GM12873 (cell line): ENCODE results near the gene DPEP2NB.

Source experiments
- TF ChIP-seq, protein P1 (sequence below): IDR thresholded peaks from 2 replicates; pipeline ENCODE4 v1.5.1; 2012; ENCODE audit warnings: low read depth, mild to moderate bottlenecking, moderate library complexity, low read length, control low read depth; ENCODE audit not compliant: insufficient read depth; ENCODE audit errors: missing control alignments

DPEP2NB gene

DNA sequence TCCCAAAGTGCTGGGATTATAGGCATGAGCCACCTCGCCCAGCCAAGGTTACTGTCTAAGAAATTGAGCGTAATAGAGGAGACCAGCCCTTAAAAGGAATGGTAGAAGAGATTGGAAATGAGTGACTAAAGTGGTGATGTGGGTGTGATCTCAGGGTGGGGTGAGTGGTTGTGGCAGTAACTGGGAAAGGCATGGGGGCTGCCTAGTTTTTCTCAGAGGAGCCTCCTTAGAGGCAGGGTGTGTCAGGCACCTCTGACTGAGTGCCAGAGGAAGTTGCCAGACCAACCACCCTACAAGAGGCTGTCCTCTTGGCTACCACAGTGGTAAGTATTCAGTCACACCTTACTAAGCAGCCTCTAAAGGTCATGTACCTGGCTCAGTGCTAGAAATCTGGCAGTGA lies 16.2 kb upstream of the DPEP2NB start:
- TF ChIP-seq, protein P1, sequence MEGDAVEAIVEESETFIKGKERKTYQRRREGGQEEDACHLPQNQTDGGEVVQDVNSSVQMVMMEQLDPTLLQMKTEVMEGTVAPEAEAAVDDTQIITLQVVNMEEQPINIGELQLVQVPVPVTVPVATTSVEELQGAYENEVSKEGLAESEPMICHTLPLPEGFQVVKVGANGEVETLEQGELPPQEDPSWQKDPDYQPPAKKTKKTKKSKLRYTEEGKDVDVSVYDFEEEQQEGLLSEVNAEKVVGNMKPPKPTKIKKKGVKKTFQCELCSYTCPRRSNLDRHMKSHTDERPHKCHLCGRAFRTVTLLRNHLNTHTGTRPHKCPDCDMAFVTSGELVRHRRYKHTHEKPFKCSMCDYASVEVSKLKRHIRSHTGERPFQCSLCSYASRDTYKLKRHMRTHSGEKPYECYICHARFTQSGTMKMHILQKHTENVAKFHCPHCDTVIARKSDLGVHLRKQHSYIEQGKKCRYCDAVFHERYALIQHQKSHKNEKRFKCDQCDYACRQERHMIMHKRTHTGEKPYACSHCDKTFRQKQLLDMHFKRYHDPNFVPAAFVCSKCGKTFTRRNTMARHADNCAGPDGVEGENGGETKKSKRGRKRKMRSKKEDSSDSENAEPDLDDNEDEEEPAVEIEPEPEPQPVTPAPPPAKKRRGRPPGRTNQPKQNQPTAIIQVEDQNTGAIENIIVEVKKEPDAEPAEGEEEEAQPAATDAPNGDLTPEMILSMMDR, result no peak

DNA sequence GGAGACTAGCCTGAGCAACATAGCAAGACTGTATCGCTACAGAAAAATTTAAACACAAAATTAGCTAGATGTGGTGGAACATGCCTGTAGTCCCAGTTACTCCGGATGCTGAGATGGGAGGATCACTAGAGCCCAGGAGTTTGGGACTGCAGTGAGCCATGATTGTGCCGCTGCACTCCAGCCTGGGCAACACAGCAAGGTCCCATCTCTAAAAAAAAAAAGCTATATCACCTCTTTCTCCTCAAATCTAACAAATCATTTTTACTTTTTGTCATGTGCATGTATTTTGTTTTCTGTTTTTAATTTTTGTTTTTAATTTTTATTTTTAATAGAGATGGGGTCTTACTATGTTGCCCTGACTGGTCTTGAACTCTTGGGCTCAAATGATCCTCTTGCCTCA lies 13.3 kb upstream of the DPEP2NB start:
- TF ChIP-seq, protein P1, result no peak

GRCh38 chr16:68022728-68023537 lies 7.2 kb upstream of the DPEP2NB start, which contains the start of the genes DDX28 and DUS2:
DDX28 (minus strand) TSS chr16:68023232; CDS start chr16:68023202, 30 bp downstream.
DUS2 (plus strand) TSS chr16:68023284; CDS start chr16:68038024, 14,740 bp downstream.
- TF ChIP-seq, protein P1, result no peak

DNA sequence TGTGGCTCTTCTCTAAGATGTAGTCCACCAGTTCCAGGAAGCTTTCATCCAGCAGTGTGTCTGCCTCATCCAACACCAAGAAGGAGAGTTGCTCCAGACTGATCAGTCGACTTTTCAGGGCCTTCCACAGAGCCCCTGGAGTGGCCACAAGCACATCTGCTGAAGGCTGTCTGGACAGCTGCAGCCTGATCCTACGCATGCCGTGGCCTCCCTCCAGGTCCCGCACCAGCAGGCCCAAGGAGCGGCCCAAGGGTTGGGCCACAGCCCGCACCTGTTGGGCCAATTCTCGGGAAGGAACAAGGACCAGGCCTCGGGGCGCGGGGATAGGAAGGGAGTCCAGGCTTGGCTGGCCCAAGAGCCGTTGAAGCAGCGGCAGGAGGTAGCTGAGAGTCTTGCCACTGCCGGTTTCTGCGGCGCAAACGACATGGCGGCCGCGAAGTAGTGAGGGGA lies 6.6 kb upstream of the DPEP2NB start:
- TF ChIP-seq, protein P1, result no peak

- TF ChIP-seq, protein P1, result no peak
Observed at GRCh38 chr16:68021490-68021889, 5.8 kb upstream of the DPEP2NB start.

DNA sequence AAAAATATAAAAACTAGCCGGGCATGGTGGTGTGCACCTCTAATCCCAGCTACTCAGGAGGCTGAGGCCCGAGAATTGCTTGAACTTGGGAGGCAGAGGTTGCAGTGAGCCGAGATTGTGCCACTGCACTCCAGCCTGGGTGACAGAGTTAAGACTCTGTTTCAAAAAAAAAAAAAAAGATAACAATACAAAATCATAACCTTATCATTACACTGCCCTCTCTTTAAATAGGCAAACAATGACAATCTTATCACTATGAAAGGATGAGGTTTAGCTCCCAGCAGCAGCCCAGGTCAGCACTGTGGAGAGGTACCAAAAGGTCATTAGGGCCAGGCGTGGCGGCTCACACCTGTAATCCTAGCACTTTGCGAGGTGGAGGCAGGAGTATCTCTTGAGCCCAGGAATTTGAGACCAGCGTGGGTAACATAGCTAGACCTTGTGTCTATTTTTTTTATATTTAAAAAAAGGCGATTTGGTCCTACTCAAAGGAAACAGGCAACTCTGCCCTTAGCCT lies 3.5 kb upstream of the DPEP2NB start:
- TF ChIP-seq, protein P1, result no peak

DNA sequence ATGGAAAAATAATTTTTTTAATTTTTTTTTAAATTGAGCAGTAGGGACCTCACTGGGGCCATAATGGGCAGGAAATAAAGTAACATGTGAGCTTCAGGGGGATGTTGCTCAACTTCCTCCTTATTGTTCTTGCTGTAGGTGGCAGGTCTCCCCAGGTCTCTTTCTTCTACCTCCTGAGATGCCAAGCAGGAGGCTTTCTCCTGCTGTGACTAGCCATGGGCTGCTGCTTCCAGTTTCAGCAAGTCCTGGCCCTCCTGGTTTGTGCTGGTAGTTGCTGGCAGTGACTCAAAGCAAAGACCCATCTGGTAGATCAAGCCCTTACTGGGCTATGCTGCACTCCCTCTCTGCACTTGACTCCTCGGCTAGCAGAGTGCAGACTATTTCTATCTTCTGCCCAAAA lies 2.3 kb downstream of the DPEP2NB start:
- TF ChIP-seq, protein P1, result no peak
